ENCODE results near the gene FBXW8.

- TF ChIP-seq CTCF (conservative IDR thresholded peaks at IDR 0.05) = no peak
- TF ChIP-seq ZFX (IDR thresholded peaks at IDR 0.05) = no peak
These were observed 34.4 kb upstream of the FBXW8 start for GRCh38 chr12:116876151-116876869.
